Liver (tissue), 9 donors: ENCODE results near the gene RARB. TPM values are rescaled to one million over a fixed set of nuclear protein-coding genes. Genes with fewer than 3 reads are reported as not detected.

Experiments
- DNase-seq: peaks from one replicate; pipeline ENCODE4 v3.0.0-alpha.2; 2017; ENCODE audit warnings: low spot score
- H3K27ac ChIP-seq, 2 donors: one replicate each; pipeline ENCODE4 v1.7.0; 2013; ENCODE audit warnings: inconsistent platforms in 2 of 2, low read length in 2 of 2, control low read depth in 1 of 2, low read depth in 1 of 2, mild to moderate bottlenecking in 1 of 2
- H3K27me3 ChIP-seq, 4 donors: one replicate each; pipeline versions ENCODE4 v1.6.1 to v1.7.0; 2013; ENCODE audit warnings: low read length in 3 of 4, inconsistent platforms in 1 of 4, mild to moderate bottlenecking in 1 of 4, moderate library complexity in 1 of 4; ENCODE audit not compliant: control insufficient read depth in 4 of 4, insufficient read depth in 4 of 4
- H3K36me3 ChIP-seq, 4 donors: one replicate each; pipeline versions ENCODE4 v1.6.1 to v1.7.0; 2013; ENCODE audit warnings: low read length in 3 of 4, mild to moderate bottlenecking in 3 of 4, low read depth in 1 of 4, moderate library complexity in 1 of 4; ENCODE audit not compliant: control insufficient read depth in 4 of 4, insufficient read depth in 3 of 4
- H3K4me1 ChIP-seq, 4 donors: one replicate each; pipeline versions ENCODE4 v1.6.1 to v1.7.0; 2013; ENCODE audit warnings: low read length in 3 of 4, mild to moderate bottlenecking in 3 of 4, moderate library complexity in 1 of 4; ENCODE audit not compliant: control insufficient read depth in 4 of 4, insufficient read depth in 4 of 4
- H3K4me3 ChIP-seq, 3 donors: one replicate each; pipeline versions ENCODE4 v1.6.1 to v1.7.0; 2013; ENCODE audit warnings: low read length in 3 of 3, control low read depth in 1 of 3, low read depth in 1 of 3, mild to moderate bottlenecking in 1 of 3
- H3K9ac ChIP-seq, 2 donors: one replicate each; pipeline ENCODE4 v1.7.0; 2013; ENCODE audit warnings: low read length in 2 of 2, mild to moderate bottlenecking in 2 of 2, moderate library complexity in 2 of 2, control low read depth in 1 of 2, low read depth in 1 of 2
- H3K9me3 ChIP-seq, 4 donors: one replicate each; pipeline versions ENCODE4 v1.6.1 to v1.7.0; 2013; ENCODE audit warnings: low read length in 3 of 4; ENCODE audit not compliant: control insufficient read depth in 4 of 4
- ATF3 ChIP-seq: IDR thresholded peaks from 2 replicates; pipeline ENCODE4 v1.6.1; 2016; ENCODE audit warnings: antibody characterized with exemption
- CTCF ChIP-seq: fragments of 150-350 bp; IDR thresholded peaks from 2 replicates; pipeline ENCODE4 v1.5.1; 2017; ENCODE audit warnings: improper control_type of control experiment, low read depth, low read length; ENCODE audit not compliant: missing input control
- EGR1 ChIP-seq, 2 donors: IDR thresholded peaks; 2 replicates each; pipeline ENCODE4 v1.6.1; 2016 to 2018; ENCODE audit warnings: antibody characterized with exemption in 2 of 2, low read depth in 2 of 2
- FOXA1 ChIP-seq: IDR thresholded peaks from 2 replicates; pipeline ENCODE4 v1.6.1; 2016; ENCODE audit warnings: antibody characterized with exemption
- FOXA2 ChIP-seq: IDR thresholded peaks from 2 replicates; pipeline ENCODE4 v1.6.1; 2016; ENCODE audit warnings: antibody characterized with exemption
- GABPA ChIP-seq, 2 donors: IDR thresholded peaks in 1 of 2; conservative IDR thresholded peaks in 1 of 2; 2 replicates each; pipeline ENCODE4 v1.6.1; 2016; ENCODE audit warnings: antibody characterized with exemption in 2 of 2, mild to moderate bottlenecking in 1 of 2, moderate library complexity in 1 of 2
- HNF4A ChIP-seq, 2 donors: conservative IDR thresholded peaks; 2 replicates each; pipeline ENCODE4 v1.6.1; 2016; ENCODE audit warnings: antibody characterized with exemption in 2 of 2, mild to moderate bottlenecking in 2 of 2
- HNF4G ChIP-seq: IDR thresholded peaks from 2 replicates; pipeline ENCODE4 v1.6.1; 2016; ENCODE audit warnings: antibody characterized with exemption
- JUND ChIP-seq, 2 donors: IDR thresholded peaks; 2 replicates each; pipeline ENCODE4 v1.6.1; 2016; ENCODE audit warnings: antibody characterized with exemption in 2 of 2
- MAX ChIP-seq: IDR thresholded peaks from 2 replicates; pipeline ENCODE4 v1.6.1; 2016; ENCODE audit warnings: antibody characterized with exemption
- NR2F2 ChIP-seq: IDR thresholded peaks from 2 replicates; pipeline ENCODE4 v1.6.1; 2016; ENCODE audit warnings: antibody characterized with exemption
- RAD21 ChIP-seq, 2 donors: IDR thresholded peaks; 2 replicates each; pipeline ENCODE4 v1.6.1; 2016; ENCODE audit warnings: antibody characterized with exemption in 2 of 2, mild to moderate bottlenecking in 2 of 2
- REST ChIP-seq: IDR thresholded peaks from 2 replicates; pipeline ENCODE4 v1.6.1; 2016; ENCODE audit warnings: antibody characterized with exemption, mild to moderate bottlenecking
- RXRA ChIP-seq, 2 donors: IDR thresholded peaks; 2 replicates each; pipeline ENCODE4 v1.6.1; 2017 to 2018; ENCODE audit warnings: antibody characterized with exemption in 2 of 2, mild to moderate bottlenecking in 1 of 2
- SP1 ChIP-seq: IDR thresholded peaks from 2 replicates; pipeline ENCODE4 v1.6.1; 2018; ENCODE audit warnings: antibody characterized with exemption, mild to moderate bottlenecking
- TAF1 ChIP-seq: conservative IDR thresholded peaks from 2 replicates; pipeline ENCODE4 v1.6.1; 2016; ENCODE audit warnings: antibody characterized with exemption, mild to moderate bottlenecking
- YY1 ChIP-seq: IDR thresholded peaks from 2 replicates; pipeline ENCODE4 v1.6.1; 2016; ENCODE audit warnings: antibody characterized with exemption, mild to moderate bottlenecking
- ZBTB33 ChIP-seq: IDR thresholded peaks from 2 replicates; pipeline ENCODE4 v1.6.1; 2016; ENCODE audit warnings: antibody characterized with exemption
- WGBS: extraction: QIAGEN DNeasy Blood & Tissue Kit; methylation state at CpG from one replicate; pipeline ENCODE4 v1.1.7; 2013; 5-methylcytosine and 5-hydroxymethylcytosine counted together
- polyA plus RNA-seq, 2 donors: library from polyadenylated mRNA; stranded (reverse) in 1 of 2; unstranded in 1 of 2; fragments of 200-250 nt in 1 of 2; fragments of >200 nt in 1 of 2; fragmentation: Nextera tagmentation in 1 of 2; extraction: Ambion mirVana in 1 of 2; gene quantifications; one replicate each; pipeline versions ENCODE4 v1.2.1 to v1.2.3, GENCODE V29; 2013 to 2015
- total RNA-seq, 2 donors: library from RNA; depleted of rRNA; stranded (reverse); fragments of >200 nt; gene quantifications; one replicate each; pipeline ENCODE4 v1.2.3, GENCODE V29; 2014
- donor health status: healthy.
- donor health status: healthy.
- donor health status: healthy.
- donor health status: healthy.
- donor health status: healthy.

RARB gene
- total RNA-seq (1 to 10 TPM; 2.4 to 3.3 TPM), polyA plus RNA-seq (1 to 10 TPM; 2.1 to 2.2 TPM)

- 3% methylated on average over 27 of the region's 27 CpGs for WGBS
- H3K27me3 ChIP-seq, result no peaks in the 10 kb centered on the region
- no peaks in the 10 kb centered on the region for H3K9me3 ChIP-seq
- H3K4me3 ChIP-seq, result peak within 1 kb of the TSS; percentile 57 to 98 (median 90)
- H3K36me3 ChIP-seq, result no peaks in the 10 kb centered on the region
- peak within 1 kb of the TSS; percentile 96 to 99 for H3K27ac ChIP-seq
- peaks cover 0 to 19% (median 12%) of the 10 kb centered on the region in 4 donors for H3K4me1 ChIP-seq
- H3K9ac ChIP-seq, result peak within 1 kb of the TSS; percentile 76 to 97
- TF ChIP-seq GABPA (IDR thresholded peaks at IDR 0.05 in 1 of 2, conservative IDR thresholded peaks at IDR 0.05 in 1 of 2) (no peak), ATF3 (peak; percentile 85), JUND (IDR thresholded peaks at IDR 0.05) (peak; percentile 89 to 95), EGR1 (IDR thresholded peaks at IDR 0.05; ENCODE audit: low read depth in 2 of 2) (peak in 1 of 2 donors; percentile 66), REST (peak; percentile 91), HNF4A (conservative IDR thresholded peaks at IDR 0.05) (peak; percentile 32 to 55), FOXA1 (no peak), HNF4G (no peak), ZBTB33 (peak; percentile 50), YY1 (peak; percentile 73), MAX (peak; percentile 30), RXRA (IDR thresholded peaks at IDR 0.05) (peak; percentile 98 to 99), RAD21 (IDR thresholded peaks at IDR 0.05) (peak; percentile 54 to 64), SP1 (peak; percentile 82), TAF1 (peak; percentile 97), CTCF (no peak), FOXA2 (no peak), NR2F2 (peak; percentile 35)
- DNase-seq, result peak; percentile 65
Observed at GRCh38 chr3:25427942-25428788, at the start of gene RARB. Gene RARB, plus strand, starts transcription at chr3:25428263. Its CDS starts 469 bp downstream, at chr3:25428732.
